Middle frontal gyrus (tissue), 1 donor: ENCODE measurements around the gene FARP2.
"Not testable (repeated sequence)": the region's sequence is repeated elsewhere in the genome, so short reads cannot be mapped to it uniquely, and the experiment has no call there.

Experiments used
- DNase-seq: peaks from one replicate; pipeline ENCODE4 v3.0.0-alpha.2; 2015; ENCODE audit warnings: low spot score; ENCODE audit errors: extremely low spot score

Gene FARP2

DNA sequence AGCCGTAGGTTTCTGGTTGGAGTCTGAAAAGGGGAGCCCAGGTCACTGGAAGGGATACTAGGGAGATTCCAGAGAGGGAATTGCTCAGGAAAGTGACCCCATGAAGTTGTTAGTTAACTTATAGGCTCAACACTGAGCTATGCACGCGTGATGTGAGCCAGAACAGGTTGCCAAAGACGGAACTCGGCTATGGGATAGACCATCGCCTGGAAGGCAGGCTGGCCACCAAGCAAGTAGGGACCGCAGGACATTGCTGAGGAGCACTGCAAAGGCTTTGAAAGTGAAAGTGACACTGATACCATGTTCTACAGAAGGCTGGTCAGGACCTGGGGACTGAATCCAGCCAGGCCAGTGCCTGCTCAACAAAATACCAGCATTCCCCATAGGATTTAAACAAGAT, 7.3 kb downstream of the FARP2 start:
- DNase-seq: no peak

DNA sequence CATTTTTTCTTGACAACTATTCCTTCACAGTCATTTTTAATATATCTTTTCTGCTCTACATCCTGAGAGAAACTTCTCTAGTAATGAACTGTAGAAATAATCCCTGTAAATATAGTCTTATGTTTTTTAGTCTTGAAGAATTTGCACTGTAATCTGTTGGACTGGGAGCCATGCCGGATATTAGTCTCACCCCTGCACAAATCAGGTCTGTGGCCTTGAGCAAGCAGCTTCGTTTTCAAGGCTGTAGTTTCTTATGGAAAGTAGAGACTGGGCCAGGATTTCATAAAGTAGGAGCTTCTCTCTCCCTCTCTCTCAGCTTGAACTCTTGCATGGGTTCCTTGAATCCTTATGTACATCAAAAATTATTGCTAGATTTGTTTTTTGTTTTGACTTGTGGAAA, 8.7 kb downstream of the FARP2 start:
- DNase-seq: no peak

DNA sequence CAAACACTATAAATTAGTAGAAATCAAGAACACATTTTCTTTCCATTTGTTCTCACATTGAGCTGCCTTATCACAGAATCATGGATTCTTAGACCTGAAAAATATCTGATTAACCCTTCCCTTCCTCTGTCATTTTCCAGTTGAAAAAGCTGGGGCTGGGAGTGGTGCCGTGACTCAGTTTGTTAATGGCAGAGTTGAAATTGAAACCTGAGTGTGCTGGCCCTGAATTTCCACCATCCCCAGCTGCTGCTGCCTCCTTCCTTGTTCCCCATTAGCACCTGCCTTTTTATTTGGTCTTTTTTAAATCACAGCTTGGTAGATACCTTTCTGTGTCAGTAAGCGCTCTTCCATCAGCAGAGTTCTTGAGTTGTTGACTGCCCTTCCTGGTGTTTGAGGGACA, 10.6 kb downstream of the FARP2 start:
- no peak for DNase-seq

DNA sequence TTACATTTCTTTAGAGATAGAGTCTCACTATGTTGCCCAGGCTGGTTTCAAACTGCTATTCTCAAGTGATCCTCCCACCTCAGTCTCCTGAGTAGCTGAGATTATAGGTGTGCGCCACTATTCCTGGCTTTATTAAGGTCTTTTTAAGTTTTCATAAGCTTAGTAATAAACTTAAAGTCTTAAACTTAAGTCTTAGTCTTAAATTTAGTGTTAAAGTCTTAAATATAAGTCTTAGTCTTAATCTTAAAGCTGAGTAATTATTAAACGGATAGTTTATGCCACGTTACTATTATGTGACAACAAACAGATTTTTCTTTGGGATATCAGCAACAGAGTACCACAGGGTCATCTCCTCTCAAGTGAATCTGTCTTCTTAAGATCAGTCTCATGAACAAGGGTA, 12.6 kb downstream of the FARP2 start:
- no peak for DNase-seq

DNA sequence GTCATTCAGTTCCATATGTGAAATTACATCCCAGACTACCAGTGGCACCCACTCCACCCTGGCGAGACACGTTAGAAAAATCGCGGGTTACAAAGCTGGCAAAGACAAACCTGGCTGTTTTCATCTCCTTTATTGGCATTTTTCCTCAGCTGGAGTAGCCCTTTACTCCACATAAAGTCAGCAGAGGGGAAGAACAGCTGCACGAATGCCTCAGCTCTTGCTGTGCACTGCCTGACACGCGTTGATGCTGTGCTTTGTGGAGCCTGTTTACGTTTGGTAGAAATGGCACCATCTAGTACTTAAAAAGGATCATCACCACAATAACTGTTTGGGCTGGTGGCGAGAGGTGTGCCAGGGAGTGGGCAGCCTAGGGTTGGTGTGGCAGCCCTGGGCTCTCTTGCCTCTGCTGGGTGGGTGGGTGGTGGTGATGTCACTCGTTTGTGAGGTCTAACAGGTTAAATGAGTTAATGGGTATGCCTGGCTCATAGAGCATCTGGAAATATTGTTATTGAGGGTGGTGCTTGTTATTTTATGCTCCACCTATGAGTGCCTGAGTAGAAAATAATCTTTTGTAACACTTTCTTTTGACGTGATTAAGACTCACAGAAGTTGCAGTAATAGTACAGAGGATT, 16.4 kb downstream of the FARP2 start:
- DNase-seq: no peak

DNA sequence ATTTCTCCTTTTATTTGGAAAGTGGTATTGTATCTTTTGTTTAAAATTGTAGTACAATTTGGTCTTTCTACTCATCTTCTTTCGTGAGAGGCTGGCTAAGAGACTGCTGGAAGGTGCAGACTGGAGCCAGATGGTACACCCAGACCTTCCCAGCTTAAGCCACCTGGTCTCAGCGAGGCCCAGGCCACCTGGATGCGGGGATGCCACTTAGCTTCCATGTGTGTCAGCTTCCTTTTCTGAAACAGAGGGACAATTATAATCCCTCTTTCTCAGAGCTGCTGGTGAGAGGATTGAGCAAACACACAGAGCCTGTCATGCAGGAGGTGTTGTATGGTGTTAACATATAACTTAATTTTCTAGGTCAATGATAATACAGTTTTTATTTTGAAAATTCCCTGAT, 17.4 kb downstream of the FARP2 start:
- no peak for DNase-seq

DNA sequence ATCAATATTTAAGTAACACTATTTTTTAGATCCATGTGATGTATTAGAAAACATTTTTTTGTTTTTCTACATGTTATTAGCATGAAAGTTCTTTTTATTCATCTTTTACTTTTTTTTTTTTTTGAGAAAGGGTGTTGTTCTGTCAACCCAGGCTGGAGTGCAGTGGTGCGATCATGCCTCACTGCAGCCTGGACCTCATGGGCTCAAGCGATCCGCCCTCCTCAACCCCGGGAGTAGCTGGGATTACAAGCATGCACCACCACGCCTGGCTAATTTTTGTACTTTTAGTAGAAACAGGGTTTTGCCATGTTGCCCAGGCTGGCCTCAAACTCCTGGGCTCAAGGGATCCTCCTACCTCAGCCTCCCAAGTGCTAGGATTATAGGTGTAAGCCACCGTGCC, 17.8 kb downstream of the FARP2 start:
- DNase-seq: not testable (repeated sequence)

DNA sequence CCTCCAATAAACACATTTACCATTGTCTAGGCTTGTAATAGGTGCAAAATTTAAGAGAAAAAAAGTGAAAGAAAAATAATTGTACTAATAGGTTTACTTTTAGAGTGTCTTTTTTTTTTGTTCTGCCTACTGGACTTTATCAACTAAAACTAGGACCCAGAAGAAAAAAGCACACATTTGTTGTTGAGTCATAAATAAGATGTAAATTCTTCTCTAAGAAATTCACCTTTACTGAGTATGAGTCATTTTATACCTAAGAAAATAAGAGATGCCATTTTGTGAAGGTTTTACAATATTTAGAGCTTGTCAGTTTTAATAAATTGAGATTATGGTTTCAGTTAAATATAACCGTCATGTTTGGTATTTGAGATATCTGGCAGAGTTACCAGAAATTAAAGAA, 19.2 kb downstream of the FARP2 start:
- no peak for DNase-seq

DNA sequence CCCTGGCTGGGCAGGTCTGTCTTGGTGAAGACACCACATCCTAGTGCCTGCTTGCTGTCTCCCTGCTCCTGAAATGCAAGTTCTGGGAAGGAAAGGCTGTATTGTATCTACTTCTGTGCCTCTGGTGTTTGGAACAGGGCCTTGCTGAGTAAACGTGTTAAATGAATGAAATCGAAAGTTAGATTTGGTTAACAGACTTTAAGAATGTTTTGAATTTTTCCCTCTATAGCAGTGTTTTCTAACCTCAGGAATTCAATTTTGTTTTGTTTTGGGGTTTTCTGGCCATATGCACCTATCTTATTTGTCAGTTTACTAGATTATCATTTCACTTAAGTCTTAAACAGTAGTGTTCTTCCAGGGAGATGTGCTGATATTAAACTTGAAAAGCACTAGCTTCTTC, 20.7 kb downstream of the FARP2 start:
- no peak for DNase-seq

DNA sequence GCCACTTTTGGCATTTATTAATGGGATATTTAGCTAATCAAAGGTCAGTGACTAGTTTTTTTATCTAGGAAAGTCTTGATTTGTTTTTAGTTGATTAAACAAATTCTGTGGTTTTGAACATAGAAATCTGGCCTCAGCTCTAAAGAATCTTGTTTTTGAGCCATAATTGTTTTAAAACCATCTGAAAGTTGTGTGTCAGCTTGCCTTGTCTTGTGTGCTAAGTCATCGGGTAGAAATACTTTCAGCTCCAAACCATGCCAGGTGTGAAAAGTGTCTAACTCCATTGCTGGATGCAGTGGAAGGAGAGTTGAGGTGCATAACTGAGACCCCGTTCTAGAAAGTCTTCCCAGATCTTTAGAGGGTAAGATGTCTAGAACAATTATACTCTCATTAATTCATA, 22.7 kb downstream of the FARP2 start:
- DNase-seq: no peak

DNA sequence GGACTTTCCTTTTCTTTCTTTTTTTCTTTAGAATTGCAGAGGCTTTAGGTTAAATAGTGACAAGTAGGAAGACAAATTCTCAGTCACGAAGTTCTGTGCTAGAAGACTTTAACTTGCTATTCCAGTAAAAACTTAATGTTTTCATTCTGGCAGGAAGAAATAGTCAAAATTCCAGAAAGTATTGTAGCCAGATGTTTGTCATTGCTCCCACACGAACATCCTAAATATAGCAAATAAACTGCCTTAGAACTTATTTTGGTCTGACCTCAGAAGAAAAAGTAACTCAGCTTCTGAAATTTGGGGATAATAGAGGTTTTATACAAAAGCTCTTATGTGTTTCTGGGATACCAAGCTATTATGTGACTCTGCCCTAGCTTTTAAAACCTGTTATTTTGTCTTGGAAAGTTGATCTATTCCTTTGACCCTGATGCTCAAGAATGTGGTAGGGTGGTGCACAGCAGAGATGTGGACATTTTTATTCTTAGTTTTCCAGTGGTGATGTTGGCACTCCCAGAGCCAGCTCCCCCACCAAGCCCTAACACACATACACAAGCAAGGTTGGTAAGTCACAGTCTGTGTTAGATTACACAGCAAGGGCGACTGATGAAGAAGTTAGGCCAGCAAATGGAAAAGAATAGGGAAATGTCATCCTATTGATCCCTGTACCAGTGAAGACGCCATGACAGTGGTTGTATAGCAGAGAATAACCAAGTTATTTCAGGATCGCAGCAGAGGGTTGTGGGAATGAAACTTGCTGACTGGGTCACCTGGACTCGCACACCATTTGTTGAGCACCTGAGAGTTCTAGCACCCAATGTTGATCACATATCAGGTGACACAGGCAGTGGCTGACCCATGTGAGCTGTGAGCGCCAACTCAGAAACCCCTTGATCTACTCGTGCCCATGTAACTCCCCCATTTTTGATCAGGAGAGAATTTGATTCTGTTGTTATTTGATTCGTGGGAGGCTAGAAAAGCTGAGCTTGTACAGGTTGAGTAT, 23.7 kb downstream of the FARP2 start:
- no peak for DNase-seq

DNA sequence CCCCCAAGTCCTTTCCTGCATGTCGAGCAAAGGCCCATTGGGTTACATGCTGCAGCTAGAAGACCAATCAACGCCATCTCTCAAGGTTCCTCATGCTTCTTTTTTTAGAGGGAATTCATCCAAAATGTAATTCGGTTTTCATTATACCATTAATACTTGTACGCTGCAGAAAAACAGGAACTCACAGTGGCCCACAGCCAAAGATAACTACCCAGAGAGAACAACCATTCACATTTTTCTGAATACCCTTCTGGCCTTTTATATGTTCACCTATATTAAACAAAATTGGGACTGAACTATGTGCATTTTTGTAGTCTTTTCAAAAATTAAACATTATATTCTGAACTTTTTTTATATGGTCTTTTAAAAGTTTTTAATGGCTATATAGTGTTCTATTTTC, 25.8 kb downstream of the FARP2 start:
- no peak for DNase-seq

DNA sequence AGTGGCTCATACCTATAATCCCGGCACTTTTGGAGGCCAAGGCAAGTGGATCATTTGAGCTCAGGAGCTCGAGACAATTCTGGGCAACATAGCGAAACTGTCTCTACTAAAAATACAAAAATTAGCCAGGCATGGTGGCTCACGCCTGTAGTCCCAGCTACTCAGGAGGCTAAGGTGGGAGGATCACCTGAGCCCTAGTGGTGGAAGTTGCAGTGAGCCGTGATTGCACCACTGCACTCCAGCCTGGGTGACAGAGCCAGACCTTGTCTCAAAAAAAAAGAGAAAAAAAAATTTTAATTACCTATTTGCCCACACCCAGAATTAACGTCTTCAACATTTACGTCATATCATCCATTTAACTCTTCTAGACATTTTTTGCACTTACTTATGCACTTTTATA, 29.4 kb downstream of the FARP2 start:
- DNase-seq: not testable (repeated sequence)

DNA sequence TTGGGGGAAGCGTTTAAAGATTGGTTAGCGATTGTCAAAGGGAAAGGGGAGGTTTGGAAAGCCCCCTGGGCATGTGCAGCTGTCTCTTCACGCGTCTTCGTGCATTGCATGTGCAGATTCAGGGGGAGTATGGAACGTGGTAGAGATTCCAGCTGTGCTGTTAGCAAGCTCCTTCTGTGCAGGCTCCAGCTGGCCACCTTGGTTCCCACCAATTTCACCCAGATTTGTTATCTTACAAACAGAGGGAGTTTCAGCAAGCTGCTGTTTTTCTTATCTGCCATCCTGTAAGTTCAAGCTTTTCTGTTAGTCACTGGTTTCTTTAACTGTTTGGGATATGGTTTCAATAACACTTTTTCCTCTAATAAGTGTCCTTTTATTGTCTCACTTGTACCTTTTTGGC, 30.4 kb downstream of the FARP2 start:
- no peak for DNase-seq

DNA sequence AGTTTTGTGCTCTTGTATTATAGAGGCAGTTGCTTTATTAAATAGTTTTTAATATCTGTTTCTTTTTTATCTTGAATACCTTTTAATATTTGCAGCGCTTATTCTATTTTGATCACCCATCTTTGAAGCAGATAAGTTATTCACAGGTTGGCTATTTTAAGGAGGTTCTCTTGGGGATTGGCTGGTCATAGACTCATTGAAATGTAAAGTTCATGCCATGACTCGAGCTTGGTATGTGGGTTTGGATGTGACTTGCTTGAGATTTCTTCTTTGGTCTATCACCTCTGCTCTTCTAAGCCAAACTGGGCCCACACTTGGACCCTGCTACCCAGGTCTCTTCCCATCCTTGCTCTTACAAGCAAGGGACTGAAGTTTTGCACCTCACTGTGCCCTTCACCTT, 33.6 kb downstream of the FARP2 start:
- DNase-seq: no peak

DNA sequence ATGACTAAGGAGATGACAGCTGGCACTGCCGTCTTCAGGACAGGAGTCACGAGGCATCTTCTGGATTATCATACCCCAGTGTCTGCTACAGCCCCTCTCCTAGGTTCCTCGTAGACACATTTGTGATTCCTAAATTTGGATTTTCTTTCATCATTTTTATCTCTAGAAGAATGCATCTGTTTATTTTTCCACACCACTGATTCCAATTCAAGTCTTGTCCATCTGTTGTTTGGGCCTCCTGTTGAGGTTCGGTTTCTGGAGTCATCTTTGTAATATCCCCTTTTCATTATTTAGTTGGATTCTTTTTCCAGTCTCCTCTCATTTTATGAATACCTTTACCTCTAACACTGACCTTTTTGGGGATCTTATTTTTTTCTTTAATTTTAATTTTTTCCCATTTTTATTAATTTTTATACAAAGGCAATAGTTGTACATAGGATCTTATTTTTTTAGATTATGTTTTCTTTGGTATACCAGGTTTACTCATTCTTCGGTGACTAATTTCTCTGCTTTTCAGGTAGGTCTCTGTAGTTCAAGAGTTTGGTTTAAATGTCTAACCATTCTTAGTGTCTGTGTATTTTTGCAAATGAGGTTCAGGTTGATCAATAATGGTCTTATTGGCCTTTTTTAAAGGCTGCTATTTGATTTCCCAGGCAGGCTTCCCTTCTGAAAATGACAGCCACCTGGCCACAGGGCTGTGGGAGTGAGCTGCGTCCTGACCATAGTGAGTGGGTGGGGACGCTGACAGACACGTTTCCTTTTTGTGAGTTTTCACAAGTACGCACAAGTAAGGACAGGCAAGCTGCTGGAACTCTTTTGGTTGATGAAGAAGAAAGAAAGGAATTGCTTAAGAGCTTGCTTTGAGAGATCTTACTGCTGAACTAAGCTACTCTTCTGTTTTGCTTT, 34.5 kb downstream of the FARP2 start:
- DNase-seq: no peak

DNA sequence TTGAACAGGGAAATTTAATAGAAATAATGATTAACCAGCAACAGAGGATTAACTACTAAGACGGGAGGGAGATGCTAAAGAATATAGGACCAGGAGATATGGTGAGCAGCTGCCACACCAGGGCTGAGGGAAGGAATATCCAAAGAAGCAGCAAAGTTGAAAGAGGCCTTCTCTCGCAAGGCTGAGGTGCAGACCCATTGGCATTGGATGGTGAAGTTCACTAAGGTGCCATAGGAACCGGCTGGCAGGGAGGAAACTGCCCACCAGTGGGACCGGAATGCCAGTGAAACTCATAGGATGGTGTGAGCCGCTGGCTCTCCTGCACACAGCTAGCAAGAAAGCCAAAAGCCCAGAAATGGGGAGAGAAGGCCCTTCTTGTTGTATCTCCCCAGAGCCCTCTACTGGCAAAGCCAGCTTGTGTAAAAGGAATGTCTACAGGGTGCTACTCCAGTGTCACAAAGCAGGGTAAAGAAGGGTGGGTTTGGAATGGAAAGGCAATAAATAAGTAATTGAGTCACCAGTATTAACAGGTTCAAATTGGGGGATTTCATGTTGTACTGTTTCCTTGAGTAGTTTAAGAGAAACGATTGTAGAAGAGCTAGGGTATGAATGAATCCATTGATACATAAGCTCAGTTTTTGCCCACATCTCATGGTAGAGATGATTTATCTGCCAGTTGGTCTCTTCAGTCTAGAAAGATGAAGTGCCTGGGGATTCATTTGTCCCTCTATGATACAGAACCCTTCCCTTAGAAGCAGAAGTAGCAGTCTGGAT, 36.0 kb downstream of the FARP2 start:
- DNase-seq: no peak

DNA sequence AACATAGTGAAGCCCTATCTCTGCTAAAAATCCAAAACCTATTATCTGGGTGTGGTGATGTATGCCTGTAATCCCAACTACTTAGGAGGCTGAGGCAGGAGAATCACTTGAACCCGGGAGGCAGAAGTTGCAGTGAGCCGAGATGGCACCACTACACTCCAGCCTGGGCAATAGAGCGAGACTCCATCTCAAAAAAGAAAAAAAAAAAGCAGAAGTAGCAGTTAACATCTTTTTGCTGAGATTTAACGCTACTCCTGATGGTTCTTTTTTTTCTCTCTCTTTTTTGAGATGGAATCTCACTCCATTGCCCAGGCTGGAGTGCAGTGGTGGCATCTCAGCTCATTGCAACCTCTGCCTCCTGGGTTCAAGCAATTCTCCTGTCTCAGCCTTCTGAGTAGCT, 36.7 kb downstream of the FARP2 start:
- not testable (repeated sequence) for DNase-seq

DNA sequence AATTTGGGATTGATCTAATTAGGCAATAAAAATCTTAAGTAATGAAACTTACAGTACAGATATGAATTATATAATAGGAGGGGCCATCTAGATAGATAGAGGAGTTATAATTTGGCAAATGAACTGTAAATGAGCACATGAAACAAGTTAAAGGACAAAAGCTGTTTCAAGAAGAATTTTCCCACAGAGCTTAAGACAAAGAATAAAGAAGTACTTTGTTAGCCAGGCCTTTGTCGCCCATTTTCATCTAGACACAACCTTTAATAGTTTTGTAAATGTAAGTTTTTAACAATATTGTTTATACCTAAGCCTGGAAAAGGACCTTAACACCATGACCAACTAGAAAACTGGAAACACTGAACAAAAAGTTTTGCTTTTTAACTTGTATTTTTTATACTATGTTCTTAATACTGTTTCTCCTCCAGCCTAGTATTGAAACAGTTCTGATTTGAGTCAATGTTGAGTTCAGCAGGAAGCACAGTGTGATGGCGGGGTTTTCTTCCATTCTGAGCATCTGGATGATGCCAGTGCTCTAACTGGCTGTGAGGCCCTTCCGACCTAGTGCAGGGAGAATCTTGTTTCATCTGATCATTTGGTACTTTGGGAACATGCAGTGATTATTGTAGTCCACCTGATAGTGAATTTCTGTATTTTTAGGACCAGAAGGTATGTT, 37.6 kb downstream of the FARP2 start:
- no peak for DNase-seq

DNA sequence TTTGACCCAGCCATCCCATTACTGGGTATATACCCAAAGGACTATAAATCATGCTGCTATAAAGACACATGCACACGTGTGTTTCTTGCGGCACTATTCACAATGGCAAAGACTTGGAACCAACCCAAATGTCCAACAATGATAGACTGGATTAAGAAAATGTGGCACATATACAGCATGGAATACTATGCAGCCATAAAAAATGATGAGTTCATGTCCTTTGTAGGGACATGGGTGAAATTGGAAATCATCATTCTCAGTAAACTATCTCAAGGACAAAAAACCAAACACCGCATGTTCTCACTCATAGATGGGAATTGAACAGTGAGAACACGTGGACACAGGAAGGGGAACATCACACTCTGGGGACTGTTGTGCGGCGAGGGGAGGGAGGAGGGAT, 40.7 kb downstream of the FARP2 start:
- DNase-seq: not testable (repeated sequence)
